Right hindlimb (tissue), 1 donor: ENCODE results near the gene SLC4A8.
"Not testable (repeated sequence)": the region's sequence is repeated elsewhere in the genome, so short reads cannot be mapped to it uniquely, and the experiment has no call there.

Experiments used
- DNase-seq: peaks from one replicate; pipeline ENCODE4 v3.0.0-alpha.2; 2018

The SLC4A8 gene

DNA sequence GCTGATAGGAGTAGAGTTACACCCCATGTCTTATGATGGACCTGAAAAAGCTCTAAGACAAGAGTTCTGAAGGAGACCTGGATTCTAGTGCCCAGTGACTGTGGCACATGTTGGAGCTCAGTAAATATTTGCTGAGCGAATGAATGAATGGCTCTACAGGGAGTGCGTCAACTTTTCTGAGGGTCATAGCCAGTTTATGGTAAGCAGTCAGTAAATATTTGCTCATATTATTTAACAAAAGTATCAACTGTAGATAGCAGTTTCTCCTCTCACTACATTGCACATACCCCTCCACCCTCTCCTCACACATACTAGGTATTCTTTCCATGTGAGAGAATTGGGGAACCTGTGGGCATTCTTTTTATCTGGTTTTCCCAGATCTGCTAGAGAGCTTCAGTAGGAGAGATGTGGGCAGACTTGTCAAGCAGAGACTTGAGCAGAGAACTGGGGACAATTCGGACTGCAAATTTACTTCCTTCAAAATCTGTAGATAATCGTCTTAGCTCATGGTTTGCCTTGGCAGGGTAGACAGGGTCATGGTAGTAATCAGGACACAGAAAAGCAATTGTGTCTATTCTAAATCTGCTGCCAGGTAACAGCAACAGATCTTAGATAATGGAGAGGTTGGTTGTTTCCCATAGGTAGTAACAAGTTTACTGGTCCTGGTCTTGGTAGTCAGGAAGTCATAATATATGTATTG lies 5.7 kb downstream of the SLC4A8 start:
- no peak for DNase-seq

GRCh38 chr12:51432921-51433320 lies 8.3 kb downstream of the SLC4A8 start:
- DNase-seq, result no peak

DNA sequence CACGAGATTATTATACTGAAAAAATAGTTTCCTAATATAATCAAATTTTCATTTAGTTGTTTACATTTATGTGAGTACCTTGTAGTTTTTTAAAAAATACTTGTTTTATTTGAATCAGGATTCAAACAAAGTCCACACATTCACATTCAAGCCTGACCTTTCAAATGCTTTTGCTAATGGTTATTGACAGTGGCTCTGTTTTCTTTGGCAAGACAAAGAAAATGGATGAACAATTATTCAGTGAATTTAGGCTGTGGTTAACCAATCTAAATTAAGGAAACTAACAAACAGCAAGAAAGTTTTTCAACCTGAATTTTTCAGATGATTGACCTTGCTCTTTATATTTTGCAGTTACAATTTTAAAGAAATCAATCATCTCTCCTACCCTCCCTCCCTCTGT lies 9.7 kb downstream of the SLC4A8 start:
- DNase-seq, result no peak

- DNase-seq, result no peak
Observed at GRCh38 chr12:51437431-51437830, 12.8 kb downstream of the SLC4A8 start.

- no peak for DNase-seq
Observed at GRCh38 chr12:51439330-51439729, 14.7 kb downstream of the SLC4A8 start.

DNA sequence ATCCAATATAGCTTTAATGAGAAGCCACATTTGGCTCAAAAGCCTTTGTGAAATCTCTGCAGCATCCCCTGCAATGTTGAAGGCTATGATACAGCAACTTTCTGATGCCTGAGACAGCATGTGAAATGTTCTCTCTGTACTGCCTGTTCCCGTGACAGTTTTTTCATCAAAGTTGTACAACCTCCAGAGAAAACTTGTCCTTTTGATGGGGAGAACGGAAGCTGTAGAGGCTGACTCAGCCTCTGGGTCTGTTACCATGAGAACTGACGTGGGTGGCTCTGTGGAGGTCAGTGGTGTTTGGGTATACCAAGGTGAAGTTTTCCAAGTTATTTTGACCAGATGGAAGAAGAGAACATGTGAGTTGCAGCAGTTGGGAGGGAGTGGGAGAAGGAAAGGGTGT lies 17.0 kb downstream of the SLC4A8 start:
- DNase-seq, result no peak

GRCh38 chr12:51442324-51442723 lies 17.7 kb downstream of the SLC4A8 start:
- no peak for DNase-seq

DNA sequence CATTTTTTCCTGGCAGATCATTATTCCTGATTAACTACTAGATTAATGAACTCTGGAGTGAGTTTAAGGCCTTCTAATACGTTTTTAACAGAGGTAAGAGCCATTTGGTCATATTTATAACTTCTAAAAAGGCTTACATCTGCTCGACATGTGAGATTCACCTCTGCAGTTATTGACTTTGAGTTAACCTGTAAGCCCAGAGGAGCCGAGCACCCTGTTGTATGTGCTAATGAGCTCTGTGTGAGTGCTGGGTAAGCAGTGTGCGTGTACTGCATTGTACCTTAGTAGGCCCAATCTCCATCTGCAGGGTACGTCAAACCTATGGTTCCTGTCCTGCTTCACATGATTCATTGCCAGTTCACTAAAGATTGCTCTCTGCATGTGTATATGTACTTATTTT lies 18.9 kb downstream of the SLC4A8 start:
- DNase-seq, result no peak

GRCh38 chr12:51448618-51449256 lies 24.1 kb downstream of the SLC4A8 start:
- DNase-seq, result no peak

- no peak for DNase-seq
Observed at GRCh38 chr12:51449580-51450246, 25.1 kb downstream of the SLC4A8 start.

GRCh38 chr12:51450333-51450732 lies 25.7 kb downstream of the SLC4A8 start:
- no peak for DNase-seq

GRCh38 chr12:51450806-51451205 lies 26.2 kb downstream of the SLC4A8 start:
- no peak for DNase-seq

- not testable (repeated sequence) for DNase-seq
Observed at GRCh38 chr12:51454016-51454415, 29.4 kb downstream of the SLC4A8 start.

- not testable (repeated sequence) for DNase-seq
Observed at GRCh38 chr12:51455050-51455449, 30.4 kb downstream of the SLC4A8 start.

DNA sequence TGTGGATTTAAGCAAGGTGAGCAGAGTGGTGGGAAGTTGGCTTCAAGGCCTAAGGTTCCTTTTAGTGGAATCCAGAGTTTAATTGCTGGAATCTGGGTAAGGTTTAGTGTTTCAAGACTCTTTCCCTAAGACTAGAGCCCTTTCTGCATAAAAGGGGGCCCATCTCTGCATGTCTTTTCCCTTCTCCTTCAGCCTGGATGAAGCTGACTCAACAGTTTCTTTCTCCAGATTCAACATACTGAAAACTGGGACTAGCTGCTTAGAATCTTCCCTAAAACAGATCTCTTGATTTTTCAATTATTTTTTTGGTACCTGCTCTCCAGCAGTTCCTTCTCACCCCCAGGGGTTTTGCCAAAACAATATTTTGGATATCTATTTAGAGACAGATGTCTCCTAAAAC lies 34.0 kb downstream of the SLC4A8 start:
- no peak for DNase-seq

GRCh38 chr12:51460519-51460918 lies 35.9 kb downstream of the SLC4A8 start:
- DNase-seq, result no peak

- DNase-seq, result no peak
Observed at GRCh38 chr12:51465491-51465890, 40.9 kb downstream of the SLC4A8 start.

DNA sequence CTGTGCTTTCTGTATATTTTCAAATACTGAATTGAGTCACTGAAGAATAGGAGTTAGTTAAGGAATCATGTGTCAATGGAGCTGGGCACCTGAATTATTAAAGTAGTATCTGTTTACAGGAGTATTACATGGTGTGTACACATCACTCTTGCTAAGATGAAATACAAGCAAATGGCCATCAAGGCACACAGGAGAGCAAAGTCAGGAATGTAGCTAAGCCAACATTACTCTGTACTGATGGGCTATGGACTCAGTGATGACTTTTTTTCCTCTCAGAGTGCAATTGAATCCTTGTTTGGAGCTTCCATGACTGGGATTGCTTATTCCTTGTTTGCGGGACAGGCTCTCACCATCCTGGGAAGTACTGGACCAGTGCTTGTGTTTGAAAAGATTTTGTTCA lies 45.5 kb downstream of the SLC4A8 start:
- no peak for DNase-seq

DNA sequence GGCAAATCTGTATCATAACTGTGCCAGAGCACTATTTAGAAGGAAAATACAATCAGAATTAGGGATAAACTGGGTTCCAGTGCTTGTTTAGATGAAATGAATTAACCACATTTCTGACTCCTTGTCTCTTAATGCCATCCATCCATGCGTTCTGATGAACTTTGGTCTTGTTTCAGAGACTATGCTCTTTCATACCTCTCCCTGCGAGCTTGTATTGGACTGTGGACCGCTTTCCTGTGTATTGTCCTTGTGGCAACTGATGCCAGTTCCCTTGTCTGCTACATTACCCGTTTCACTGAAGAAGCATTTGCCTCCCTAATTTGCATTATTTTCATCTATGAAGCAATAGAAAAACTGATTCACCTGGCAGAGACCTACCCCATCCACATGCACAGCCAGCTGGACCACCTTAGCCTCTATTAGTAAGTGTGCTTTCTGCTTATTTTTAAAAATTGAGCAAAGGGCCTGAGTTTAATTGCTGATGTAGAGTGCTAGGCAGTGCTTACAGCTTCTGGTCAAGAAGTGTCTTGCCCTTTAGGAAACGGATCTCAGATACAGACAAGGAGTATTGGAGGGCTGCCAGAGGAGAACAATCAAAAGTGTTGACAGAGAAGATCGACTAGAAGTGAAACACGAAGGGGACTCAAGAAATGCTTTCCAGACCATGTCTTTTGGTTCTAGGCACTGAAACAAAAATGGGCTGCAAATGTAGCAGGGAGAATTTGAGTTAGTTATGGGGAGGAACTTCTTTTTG lies 46.7 kb downstream of the SLC4A8 start:
- no peak for DNase-seq

DNA sequence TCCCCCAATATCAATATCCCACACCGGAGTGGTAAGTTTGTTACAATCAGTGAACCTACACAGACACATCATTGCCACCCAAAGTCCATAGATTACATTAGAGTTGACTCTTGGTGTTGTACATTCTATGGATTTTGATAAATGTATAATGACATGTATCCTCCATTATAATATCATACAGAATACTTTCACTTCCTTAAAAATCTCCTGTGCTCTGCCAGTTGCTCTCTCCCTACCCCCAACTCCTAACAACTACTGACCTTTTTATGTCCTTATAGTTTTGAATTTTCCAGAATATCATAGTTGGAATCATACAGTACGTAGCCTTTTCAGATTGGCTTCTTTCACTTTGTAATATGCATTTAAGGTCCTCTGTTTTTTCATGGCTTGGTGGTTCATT lies 48.4 kb downstream of the SLC4A8 start:
- no peak for DNase-seq

DNA sequence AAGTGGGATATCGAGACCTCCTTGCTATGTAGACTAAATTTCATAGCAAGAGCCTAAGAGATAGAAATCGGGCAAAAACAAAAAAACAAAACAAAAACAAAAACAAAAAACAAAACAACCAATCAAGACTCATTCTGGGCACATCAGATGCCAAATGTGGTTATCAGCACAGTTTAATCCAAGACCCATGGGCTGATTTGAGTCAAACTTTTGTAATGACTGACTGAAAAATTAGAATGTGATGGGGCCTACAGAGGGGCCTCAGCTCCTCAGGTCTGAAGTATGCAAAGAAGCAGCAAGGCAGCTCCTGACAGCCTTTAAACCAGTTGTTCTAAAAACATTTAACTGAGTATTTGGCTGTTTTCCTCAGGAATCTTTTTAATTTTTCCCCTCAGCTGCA lies 49.3 kb downstream of the SLC4A8 start:
- DNase-seq, result no peak

DNA sequence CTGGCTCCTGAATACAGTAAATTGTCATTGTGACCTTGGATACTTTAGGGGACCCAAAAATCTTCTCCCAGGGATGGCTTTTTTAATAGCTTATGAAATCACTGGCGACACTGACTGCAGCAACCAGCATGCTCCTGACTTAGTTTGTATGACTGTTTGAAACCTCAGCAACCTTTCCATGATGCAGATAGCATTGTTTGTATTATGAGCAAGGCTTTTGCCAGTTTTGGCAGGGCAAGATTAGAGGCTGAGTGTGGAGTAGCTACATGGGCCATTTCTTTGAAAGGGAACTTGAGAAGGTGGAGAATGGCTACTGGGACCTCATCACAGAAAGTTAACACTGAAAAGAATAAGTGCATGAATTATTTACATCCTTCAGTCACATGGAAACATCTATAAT lies 50.9 kb downstream of the SLC4A8 start:
- DNase-seq, result no peak

DNA sequence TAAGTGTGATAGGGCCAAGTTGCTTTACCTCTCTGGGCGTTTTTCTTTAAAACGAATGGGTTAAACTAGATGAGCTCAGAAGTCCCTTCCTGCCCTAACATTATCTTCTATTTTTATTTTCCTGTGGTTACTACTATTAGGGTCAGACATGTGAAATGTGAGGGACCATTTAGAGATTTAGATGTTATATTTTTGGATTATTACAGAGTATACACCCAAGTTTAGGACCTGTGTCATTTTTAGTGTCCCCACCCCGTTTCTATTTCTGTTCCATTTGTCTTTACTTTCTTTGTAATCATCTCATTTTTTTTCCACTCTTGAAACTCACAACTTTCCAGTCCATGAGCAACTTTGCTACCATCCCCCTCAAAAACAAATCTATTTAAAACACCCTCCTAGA lies 56.3 kb downstream of the SLC4A8 start:
- no peak for DNase-seq
